ENCODE measurements around the gene S1PR4. TPM values are rescaled to one million over a fixed set of nuclear protein-coding genes. Genes with fewer than 3 reads are reported as not detected.
"Not testable (repeated sequence)": the region's sequence is repeated elsewhere in the genome, so short reads cannot be mapped to it uniquely, and the experiment has no call there.

The S1PR4 gene
- total and polyA plus RNA-seq, 2 of the 13 experiments (the other 11 are each of a cell fraction or from before 2014, with no cell fraction given): 0.07 to 0.09 TPM

- ATAC-seq; BruUV-seq (replicated peaks); POLR2A ChIA-PET; in situ Hi-C loops (cut with HindIII; ENCODE audit: extremely low pct_ligation_motif_present, low pct_unique_long_range_greater_than_20kb); H3K4me3 ChIP-seq (replicated peaks in 1 of 3; ENCODE audit: insufficient read depth in 1 of 3, low read depth in 2 of 3, low read length in 3 of 3); DNase-seq (ENCODE audit: low spot score); intact Hi-C loops (cut with micrococcal nuclease; ENCODE audit: unreplicated experiment); H2AFZ ChIP-seq (ENCODE audit: low read length); H3K79me2 ChIP-seq (ENCODE audit: insufficient read depth, low read length); H3K4me2 ChIP-seq (ENCODE audit: low read depth, low read length); H3K9ac ChIP-seq (ENCODE audit: insufficient read depth, low read depth, low read length); H3K27ac ChIP-seq (ENCODE audit: extremely low read length, insufficient read depth, low read length); H3K36me3 ChIP-seq (replicated peaks in 1 of 2; ENCODE audit: control insufficient read depth in 1 of 2, insufficient read depth in 2 of 2, low read length in 2 of 2); H3K9me3 ChIP-seq (ENCODE audit: low read length); H4K20me1 ChIP-seq (ENCODE audit: insufficient read depth, low read length); H3K4me1 ChIP-seq (ENCODE audit: insufficient read depth, low read length); FAIRE-seq; CTCF ChIA-PET (ENCODE audit: low intra/inter-chr PET ratio, low total read pairs): not testable (repeated sequence)
- WGBS (ENCODE audit: low lambda C conversion rate): 29% methylated on average over 5 of the region's 5 CpGs
- 0 out of 2 replicates have a peak, but pooled peaks have one; percentile 21 for TF ChIP-seq ZNF121 (CRISPR knock-in tag; IDR thresholded peaks at IDR 0.05)
- peaks cover 0 to 13% of the 10 kb centered on the region in 2 experiments; a peak in 2 of 5 replicates for H3K27me3 ChIP-seq (ENCODE audit: control insufficient read depth in 1 of 2, insufficient read depth in 2 of 2, low read length in 2 of 2)
Observed at GRCh38 chr19:3221576-3221975, 43.0 kb downstream of the S1PR4 start.

- Histone ChIP-seq H3K27me3 (ENCODE audit: control insufficient read depth in 1 of 2, insufficient read depth in 2 of 2, low read length in 2 of 2) (peaks cover 2 to 24% of the 10 kb centered on the region in 2 experiments; a peak in 3 of 5 replicates), H3K4me3 (replicated peaks in 1 of 3; ENCODE audit: insufficient read depth in 1 of 3, low read depth in 2 of 3, low read length in 3 of 3) (no peak overlapping the region), H3K9me3 (ENCODE audit: low read length) (no peaks in the 10 kb centered on the region), H2AFZ (ENCODE audit: low read length) (no peak overlapping the region), H3K4me1 (ENCODE audit: insufficient read depth, low read length) (no peaks in the 10 kb centered on the region), H3K9ac (ENCODE audit: insufficient read depth, low read depth, low read length) (no peak overlapping the region), H3K27ac (ENCODE audit: extremely low read length, insufficient read depth, low read length) (no peak overlapping the region), H4K20me1 (ENCODE audit: insufficient read depth, low read length) (peaks cover 4% of the 10 kb centered on the region; the same call in 1 of the 2 replicates), H3K79me2 (ENCODE audit: insufficient read depth, low read length) (no peaks in the 10 kb centered on the region), H3K4me2 (ENCODE audit: low read depth, low read length) (no peak overlapping the region), H3K36me3 (replicated peaks in 1 of 2; ENCODE audit: control insufficient read depth in 1 of 2, insufficient read depth in 2 of 2, low read length in 2 of 2) (no peaks in the 10 kb centered on the region)
- ChIA-PET POLR2A (no interaction called here), CTCF (ENCODE audit: low intra/inter-chr PET ratio, low total read pairs) (no interaction called here)
- WGBS (ENCODE audit: low lambda C conversion rate): 55% methylated on average over 5 of the region's 5 CpGs
- BruUV-seq (replicated peaks): no TSS peak
- DNase-seq (ENCODE audit: low spot score): no peak
- intact Hi-C loops (cut with micrococcal nuclease; ENCODE audit: unreplicated experiment) (no loop called here), in situ Hi-C loops (cut with HindIII; ENCODE audit: extremely low pct_ligation_motif_present, low pct_unique_long_range_greater_than_20kb) (no loop called here)
- ATAC-seq: no peak
- no peak for FAIRE-seq
- TF ChIP-seq FOXO1 (CRISPR knock-in tag; IDR thresholded peaks at IDR 0.05) (no peak), ZNF780A (CRISPR knock-in tag; IDR thresholded peaks at IDR 0.05) (no peak), ZSCAN5A (CRISPR knock-in tag; IDR thresholded peaks at IDR 0.05; ENCODE audit: borderline replicate concordance) (no peak), SRSF4 (IDR thresholded peaks at IDR 0.05; ENCODE audit: low read depth, low read length, poor library complexity, severe bottlenecking) (no peak), NCOA1 (CRISPR knock-in tag; IDR thresholded peaks at IDR 0.05) (no peak), SAP130 (CRISPR knock-in tag; IDR thresholded peaks at IDR 0.05; ENCODE audit: low read depth) (no peak), MLX (CRISPR knock-in tag; IDR thresholded peaks at IDR 0.05) (no peak), ZSCAN20 (CRISPR knock-in tag; IDR thresholded peaks at IDR 0.05; ENCODE audit: borderline replicate concordance) (no peak), MYPOP (CRISPR knock-in tag; IDR thresholded peaks at IDR 0.05) (no peak), ARID4A (CRISPR knock-in tag; IDR thresholded peaks at IDR 0.05; ENCODE audit: borderline replicate concordance) (no peak)
Observed at GRCh38 chr19:3222709-3223108, 44.1 kb downstream of the S1PR4 start.

Data from HepG2 (cell line).